HG02571 (cell line): ENCODE results near the gene MOGAT3.

Experiments used
- ATAC-seq: cut with Tn5 transposase; IDR thresholded peaks from one replicate; pipeline ENCODE4 v1.9.1; 2021; ENCODE audit warnings: mild to moderate bottlenecking, moderate library complexity; ENCODE audit not compliant: unreplicated experiment

MOGAT3 gene, protein sequence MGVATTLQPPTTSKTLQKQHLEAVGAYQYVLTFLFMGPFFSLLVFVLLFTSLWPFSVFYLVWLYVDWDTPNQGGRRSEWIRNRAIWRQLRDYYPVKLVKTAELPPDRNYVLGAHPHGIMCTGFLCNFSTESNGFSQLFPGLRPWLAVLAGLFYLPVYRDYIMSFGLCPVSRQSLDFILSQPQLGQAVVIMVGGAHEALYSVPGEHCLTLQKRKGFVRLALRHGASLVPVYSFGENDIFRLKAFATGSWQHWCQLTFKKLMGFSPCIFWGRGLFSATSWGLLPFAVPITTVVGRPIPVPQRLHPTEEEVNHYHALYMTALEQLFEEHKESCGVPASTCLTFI

DNA sequence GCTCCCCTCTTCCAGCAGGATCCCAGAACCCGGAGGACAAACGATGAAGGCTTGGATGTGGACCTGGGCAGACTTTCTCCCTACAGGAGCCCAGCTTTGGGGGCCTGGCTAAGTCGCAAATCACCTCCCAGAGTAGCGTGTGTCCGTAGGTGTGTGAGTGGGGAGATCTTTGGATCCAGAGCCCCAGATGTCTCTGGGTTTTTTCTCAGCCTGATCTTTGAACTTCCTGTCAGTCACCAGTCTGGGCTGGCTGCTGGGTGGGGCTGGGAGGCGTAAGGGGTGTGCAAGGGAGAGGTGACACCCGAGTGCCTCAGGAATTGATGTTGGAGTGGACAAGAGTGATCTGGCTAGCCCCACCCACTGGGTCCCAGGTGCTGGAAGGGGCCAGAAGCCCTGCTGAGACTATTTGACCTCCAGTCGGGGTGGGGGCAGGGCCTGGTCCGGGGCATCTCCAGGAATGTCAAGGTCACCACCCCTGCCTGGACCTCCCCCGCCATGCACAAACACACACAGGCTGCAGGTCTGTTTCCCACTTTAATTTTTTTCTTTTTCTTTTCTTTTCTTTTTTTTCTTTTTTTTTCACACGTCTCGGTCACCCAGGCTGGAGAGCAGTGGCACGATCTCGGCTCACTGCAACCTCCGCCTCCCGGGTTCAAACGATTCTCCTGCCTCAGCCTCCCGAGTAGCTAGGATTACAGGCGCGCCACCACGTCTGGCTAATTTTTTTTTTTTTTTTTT is at the start of gene MOGAT3:
MOGAT3 (minus strand) TSS at position 175 of the 738 bp plus-strand sequence. CDS start 182 bp downstream, outside the sequence.
- no peak for ATAC-seq

DNA sequence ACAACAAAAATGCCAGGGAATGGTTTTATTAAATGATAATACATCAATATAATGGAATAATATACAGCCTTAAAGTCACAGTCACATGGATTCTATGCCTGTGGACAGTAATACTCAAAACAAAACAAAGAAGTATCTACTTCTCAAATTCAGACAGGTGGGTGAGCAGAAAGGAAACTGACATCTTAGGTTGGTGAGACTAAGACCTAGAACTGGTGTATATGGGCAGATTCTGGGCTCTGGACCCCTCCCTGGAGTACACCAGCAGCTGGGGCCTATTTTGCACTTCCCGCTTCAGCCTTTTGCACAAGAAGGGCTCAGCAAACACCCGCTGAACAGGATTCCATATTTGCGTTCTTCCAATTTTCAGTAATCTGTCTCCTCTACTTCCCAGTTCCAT is 49.5 kb upstream of the MOGAT3 start:
- ATAC-seq: no peak

DNA sequence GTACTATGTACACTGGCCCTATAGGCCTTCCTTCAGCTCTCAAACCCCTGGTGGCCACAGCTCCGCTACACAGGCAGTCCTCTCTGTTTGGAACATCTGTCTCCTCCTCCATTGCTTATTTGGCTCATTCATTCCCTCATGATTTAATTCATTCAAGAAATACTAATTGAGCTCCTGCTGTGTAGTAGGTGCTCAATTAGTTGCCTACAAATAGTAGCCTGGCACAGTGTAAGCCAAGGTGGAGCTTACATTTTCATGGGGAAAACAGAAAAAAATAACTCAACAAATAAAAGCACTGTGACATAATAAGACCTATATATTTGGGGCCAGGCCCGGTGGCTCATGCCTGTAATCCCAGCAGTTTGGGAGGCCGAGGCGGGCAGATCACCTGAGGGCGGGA is 47.4 kb upstream of the MOGAT3 start:
- no peak for ATAC-seq

DNA sequence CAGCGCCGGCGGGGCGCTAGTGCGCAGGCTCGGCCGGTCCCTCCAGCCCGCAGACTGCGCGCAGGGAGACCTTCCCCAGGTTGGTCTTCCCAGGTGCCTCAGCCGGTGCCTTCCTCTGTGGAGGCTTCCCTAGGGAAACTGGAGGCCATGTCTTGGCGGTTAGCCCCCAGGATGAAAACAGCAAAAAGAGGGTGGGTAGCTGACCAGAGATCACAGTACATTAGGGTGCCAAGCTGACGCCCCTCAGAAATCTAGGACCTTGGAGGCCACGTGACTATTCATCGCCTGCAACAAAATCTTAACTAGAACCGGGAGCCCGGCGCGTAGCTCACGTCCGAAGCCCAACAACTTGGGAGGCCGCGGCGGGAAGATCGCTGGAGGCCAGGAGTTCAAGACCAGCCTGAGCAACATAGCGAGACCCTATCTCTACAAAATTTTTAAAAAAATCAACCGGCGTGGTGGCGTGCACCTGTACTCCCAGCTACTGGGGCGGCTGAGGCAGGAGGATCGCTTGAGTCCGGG is 44.4 kb upstream of the MOGAT3 start:
- no peak for ATAC-seq

DNA sequence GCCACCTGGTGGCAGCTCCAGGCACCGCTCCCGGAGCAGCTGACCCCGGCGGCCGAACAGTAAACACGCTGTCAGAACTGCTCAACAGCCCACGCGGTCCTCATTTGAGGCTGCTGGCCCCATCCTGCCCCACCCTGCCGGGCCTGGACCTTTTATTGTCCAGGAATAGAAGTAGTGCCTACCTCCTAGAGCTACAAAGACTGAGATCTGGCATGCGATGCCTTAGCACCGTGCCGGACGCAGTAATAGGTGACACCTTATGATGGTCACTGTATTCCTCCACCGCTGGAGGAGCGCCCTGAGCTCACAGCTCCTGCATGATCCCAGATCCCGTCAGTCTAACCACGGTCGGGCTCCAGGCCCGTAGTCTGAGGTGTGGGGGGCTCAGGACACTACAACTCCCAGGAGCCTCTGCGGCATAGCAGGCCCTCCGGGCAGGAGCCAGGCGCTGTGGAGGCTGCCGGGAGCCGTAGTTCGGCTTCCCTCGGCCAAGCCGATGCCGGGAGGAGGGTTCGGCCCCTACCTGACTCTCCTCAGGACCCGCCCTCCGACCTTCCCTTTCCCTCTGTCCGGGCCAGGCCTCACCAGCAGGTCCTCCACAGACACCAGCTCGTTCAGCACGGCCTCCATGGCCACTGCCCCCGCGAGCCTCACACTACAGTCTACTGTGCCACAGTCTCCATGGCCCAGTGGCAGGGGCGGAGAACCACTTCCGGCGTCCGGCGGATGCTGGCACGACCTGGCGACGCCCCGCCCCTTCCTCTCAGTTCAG is 43.7 kb upstream of the MOGAT3 start, which contains the start of gene FIS1:
FIS1 (minus strand) TSS at position 707 of the 772 bp plus-strand sequence; CDS start at position 630, 77 bp downstream.
- peak; percentile 91 for ATAC-seq

DNA sequence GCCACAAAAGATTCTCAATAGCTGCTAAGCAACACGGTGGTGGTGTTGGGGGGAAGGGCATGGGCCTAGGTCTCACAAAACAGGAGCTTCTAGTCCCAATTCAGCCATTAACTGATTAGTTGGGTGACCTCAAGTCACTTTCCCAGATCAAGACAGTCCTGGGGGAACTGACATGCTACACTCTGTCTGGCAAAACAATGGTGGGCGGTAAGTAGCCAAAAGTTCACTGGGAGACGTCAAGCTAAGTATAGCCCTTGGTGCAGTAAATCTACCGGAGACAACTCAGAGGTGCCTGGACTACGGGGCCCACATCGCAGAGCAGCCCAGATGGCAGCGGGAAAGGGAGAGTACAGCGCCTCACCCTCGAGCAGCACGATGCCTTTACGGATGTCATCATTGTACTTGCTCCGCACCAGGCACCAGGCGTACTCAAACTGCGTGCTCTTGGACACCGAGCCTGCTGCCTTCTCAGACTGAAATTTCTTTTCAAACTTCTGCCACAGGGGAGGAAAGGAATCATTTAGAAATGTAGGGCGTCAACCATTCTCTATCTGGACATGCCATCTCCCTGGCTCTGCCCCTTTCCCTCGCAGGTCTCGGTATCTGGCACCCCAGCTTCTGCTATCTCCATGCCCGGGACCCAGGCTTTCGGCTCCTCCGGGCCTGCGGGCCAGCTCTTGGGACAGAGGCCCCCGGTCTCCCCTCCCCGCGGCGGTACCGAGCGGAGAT is 43.0 kb upstream of the MOGAT3 start:
- no peak for ATAC-seq

DNA sequence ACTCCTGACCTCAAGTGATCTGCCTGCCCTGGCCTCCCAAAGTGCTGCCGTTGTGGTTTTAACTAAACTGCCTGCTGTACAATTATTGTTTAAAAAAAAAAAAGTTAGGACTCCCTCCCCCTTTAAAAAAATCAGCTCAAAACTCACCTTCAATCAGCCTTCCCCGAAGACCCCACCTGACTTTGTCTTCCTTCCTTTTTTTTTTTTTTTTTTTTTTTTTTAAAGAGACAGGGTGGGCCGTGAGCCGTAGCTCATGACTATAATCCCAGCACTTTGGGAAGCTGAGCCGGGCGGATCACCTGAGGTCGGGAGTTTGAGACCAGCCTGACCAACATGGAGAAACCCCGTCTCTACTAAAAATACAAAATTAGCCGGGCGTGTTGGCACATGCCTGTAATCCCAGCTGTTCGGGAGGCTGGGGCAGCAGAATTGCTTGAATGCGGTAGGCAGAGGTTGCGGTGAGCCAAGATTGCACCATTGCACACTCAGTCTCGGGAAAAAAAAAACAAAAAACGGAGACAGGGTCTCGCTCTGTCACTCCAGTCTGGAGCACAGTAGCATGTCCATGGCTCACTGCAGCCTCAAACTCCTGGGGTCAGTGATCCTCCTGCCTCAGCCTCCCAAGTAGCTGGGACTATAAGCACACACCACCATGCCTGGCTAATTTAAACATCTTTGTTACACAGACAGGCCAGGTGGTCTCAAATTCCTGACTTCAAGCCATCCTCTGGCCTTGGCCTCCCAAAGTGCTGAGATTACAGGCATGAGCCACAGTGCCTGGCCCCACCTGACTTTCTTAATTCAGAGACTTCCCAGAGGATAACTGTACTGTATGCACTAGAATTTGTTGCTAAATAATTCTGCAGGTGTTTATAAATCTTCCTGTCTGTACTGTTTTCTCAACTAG is 40.9 kb upstream of the MOGAT3 start:
- no peak for ATAC-seq

DNA sequence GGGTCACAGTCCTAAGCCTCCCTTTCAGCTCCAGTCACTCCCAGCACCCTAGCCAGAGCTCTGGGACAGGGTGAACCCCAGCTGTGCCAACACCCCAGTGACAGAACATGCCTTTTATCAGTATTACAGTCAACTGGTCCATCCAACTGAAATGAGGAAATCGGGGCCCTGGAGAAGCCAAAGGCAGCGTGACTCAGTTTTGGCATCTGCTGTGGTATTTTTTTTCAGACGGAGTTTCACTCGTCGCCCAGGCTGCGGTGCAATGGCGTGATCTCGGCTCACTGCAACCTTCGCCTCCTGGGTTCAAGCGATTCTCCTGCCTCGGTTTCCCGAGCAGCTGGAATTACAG is 40.2 kb upstream of the MOGAT3 start:
- no peak for ATAC-seq

DNA sequence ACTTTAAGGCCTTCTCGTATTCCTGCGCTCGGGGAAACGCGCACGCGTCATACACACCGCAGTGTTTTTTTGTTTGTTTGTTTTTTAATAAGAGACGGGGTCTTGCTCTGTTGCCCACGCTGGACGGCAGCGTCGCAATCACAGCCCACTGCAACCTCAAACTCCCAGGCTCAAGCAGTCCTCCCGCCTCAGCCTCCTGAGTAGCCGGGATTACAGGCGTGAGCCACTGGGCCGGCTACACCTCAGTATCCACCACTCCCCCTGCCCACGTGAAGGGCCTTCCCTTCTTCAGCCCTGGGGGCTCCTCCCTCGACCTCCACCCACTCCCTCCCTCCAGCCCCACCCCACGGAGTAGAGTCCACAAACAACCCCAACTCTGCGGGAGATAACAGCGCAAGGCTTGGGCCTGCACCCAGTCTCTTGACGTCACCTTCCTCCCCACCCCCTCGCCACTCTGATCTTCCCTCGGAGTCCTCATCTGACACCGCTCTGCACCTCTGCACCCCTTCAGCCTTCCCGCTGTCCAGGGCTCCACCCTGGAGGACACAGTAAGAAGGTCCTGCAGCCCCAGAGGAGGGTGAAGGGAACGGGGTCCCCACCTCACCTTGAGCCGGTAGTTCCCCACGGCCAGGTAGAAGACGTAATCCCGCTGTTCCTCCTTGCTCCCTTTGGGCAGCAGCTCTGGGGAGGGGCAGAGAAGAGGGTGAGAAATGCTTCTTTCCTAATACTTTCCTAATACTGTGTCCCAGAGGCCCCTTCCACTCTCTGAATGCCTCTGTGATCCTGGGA is 39.6 kb upstream of the MOGAT3 start:
- no peak for ATAC-seq

DNA sequence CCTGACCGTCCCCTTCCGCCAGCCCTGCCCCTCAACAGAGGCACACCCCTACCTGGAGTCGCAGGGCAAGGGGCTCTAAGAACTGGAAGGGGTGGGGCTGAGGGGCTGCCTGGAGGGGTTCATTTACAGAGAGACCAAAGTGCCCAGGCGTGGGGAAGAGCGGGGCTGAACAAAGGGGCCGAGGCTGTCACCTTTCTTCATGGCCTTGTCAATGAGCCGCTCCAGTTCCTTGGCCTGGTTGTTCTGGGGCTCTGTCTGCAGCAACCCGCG is 39.0 kb upstream of the MOGAT3 start:
- ATAC-seq: no peak

DNA sequence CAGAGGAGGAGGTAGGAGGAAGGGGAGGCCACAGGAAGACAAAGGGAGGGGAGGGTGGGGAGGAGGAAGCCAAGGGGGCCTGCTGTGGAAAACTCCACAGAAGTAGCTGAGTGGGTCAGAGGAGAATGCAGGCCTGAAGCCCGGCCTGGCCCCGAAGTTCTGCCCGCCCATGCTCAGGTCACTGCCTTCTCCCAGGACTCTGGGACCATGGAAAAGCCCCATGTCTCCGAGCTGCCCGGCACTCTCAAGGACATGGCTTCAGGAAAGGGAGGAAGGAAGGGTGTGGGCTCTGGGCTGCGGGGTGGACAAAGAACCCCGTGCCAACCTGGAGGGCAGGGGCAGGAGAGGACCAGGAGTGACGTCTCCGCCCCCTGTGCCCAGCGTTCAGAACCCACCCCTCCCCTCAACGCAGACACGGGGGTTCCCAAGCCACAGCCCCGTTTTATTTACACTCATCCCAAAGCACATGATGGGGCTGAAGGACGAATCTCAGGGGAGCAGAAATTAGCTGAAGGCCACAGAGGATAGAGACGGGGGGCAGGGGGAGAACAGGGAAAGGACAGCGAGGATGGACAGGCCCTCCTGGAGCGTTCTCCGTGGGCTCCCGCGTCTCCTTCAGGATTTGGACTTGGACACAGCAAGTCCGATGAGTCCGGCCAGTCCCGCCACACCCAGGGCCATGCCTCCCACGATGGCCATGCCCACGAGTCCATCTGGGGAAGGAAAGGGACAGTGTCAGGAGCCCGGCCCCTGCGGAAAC is 38.5 kb upstream of the MOGAT3 start:
- ATAC-seq: no peak

DNA sequence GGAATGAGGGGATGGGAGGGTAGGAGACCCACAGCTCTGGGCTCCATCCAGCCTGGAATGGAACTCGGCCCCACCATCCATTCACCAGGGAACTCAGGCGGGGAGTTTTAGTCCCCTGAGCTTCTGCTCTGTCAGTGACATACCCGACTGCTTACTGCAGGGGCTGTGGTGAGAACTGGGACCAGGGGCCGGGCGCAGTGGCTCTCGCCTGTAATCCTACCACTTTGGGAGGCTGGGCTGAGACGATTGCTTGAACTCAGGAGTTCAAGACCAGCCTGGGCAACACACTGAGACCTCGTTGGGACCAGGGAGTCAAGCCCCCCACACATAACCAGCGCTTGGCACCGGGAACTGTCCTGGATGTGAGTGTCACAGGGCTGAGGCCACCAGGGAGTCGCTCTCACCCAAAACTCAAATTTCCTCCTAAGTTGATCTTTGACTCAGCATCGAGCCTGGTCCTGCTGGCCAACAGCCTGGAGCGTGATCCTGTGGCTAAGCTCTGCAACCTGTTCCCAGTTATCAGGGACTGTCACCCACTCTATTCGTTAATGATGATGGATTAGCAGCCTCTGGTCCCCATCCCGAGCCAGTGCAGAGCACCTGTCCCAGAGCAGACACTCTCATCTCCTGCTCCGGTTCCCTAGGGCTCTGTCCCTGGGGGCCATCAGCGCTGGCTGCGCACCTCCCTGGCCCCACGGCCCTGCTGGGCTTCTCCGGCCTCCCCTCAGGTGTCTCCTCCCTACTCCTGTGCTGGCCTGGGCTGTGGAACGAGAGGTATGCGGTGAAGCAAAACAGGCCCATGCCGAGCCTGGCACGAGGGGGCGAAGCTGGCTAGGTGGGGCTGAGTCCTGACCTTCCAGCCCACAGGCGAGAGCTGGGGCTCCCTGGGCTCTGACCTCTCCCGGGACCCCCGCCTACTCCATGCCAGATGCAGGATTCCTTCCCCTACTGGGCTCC is 37.7 kb upstream of the MOGAT3 start:
- ATAC-seq: no peak

DNA sequence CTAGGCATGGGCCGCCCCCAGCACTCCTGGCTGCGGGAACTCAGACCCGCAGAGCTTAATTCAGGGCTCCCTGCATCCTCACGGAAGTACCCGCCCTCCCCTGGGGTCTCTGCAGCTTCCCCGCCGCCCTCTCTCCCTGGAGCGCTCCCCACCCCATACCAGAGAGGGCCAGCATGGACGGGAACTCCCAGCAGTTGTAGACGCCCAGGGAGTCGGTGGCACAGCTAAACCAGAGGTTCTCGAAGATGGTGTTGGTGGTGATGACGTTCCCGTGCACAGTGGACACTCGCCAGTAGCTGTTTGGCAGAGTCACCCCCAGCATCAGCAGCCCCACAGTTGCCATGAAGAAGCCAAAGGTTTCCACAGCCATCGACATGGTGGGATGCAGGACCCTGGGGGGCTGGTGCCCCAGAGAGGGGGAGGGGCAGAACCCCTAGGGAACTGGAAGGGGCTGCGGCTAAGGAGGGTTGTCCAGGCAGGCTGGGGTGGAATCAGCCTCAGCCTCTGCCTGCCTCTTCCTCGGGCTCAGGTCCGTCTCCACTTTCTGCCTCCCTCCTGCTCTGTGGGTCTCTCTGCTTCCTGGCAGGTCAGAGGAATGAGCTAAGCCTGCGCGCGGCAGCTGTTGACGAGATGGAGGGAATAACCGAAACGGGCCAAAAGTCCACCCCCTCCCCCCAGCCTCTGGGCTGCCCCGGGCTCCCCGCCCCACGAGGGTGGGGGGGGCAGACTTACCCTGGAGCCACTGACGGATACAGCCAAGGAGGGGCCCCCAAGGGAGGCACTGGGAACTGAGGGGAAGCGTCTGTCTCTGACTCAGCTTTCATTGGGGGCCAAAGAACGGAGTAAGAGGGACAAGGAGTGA is 36.6 kb upstream of the MOGAT3 start, which contains the start of gene CLDN15:
CLDN15 (minus strand) TSS at position 597 of the 862 bp plus-strand sequence; CDS start at position 376, 221 bp downstream.
- ATAC-seq: no peak

DNA sequence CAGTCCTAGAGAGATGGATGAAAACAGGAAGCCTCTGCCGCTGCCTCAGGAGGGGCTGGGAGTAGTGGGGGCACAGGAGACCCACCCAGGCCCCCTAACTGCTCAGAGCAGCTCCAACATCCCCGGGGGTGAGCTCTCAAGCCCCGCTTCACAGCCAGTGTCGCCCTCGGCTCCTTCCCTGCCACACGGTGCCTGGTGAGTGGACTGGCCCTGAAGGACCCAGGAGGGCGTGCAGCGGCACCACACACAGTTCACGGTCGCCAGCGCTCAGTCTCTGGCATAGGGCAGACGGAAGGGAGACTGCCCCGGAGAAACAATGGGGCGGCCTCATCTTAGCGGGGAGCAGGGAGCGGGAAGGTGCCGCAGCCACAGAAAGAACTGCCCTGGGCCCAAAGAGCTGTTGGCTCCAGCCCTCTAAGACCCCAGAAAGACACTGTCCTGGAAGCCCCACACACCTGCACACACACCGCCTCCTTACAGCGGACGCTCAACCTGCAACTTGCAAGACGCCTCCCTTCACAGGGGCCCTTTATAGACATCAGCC is 35.5 kb upstream of the MOGAT3 start:
- ATAC-seq: no peak

DNA sequence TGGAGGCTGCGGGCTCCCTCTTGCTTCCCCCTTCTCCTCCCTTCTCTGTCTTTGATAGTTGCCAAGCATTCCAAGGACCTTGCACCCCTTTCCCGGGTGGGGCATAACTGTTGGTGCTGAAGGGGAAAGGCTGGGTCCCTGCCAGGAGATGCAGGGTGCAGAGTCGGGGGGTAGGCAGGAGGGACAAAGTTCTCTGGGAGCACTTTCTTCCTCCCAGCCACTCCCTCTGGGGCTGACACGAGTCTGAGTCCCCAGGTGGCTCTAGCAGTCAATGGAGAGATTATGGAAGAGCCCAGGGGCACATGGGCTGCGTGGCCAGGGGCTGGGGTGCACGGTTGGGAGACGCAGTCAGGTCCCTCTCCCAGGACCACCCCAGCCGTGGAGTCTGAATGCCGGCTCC is 34.7 kb upstream of the MOGAT3 start:
- ATAC-seq: no peak

DNA sequence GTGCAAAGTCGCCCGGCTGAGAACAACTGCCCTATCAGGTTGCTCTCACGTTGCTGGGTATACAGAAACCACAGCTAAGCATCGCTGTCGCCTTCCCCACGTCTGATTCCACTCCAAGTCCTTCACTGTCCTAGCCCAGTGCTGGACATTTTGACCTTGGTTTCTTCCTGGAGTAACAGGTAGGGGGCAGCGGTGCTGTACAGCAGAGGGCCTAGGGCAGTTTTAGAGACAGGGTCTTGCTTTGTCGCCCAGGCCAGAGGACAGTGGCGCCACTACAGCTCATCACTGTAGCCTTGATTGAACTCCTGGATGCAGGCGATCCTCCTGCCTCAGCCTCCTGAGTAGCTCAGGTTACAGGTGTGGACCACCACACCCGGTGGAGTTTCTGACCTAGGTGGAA is 34.2 kb upstream of the MOGAT3 start:
- no peak for ATAC-seq
